H1 (cell line): ENCODE measurements around the gene TMEM63C. TPM values are rescaled to one million over a fixed set of nuclear protein-coding genes. Genes with fewer than 3 reads are reported as not detected.
A peak's percentile ranks its signal among the peaks of the same experiment; 100 is the strongest.

Source experiments
- CTCF ChIA-PET: fragments of 300-600 bp; sonication (Branson Sonifier 250); formaldehyde crosslinking; loops from one replicate; lab custom pipeline; 2021; ENCODE audit not compliant: partially characterized antibody; lab: Charles Lee
- POLR2A ChIA-PET: fragments of 300-600 bp; sonication (Branson Sonifier 250); formaldehyde crosslinking; loops from one replicate; lab custom pipeline; 2021; ENCODE audit warnings: inconsistent platforms; ENCODE audit not compliant: partially characterized antibody; lab: Charles Lee
- DNase-seq, 2 experiments: peaks; one replicate each; pipeline versions ENCODE4 v3.0.0 to v3.0.0-alpha.2; 2010 to 2022; ENCODE audit warnings: low spot score in 2 of 2, low read depth in 1 of 2, mixed read lengths in 1 of 2
- FAIRE-seq: peaks from 2 replicates; lab custom pipeline; 2011; peaks lifted over from hg19 to GRCh38; lab: Jason Lieb, UNC
- H2AFZ ChIP-seq: 2 replicates; pipeline ENCODE4 v1.8.1; 2012; ENCODE audit warnings: low read length, inconsistent platforms
- H2AK5ac ChIP-seq: 2 replicates; pipeline ENCODE4 v1.6.1; 2013; ENCODE audit warnings: low read depth, low read length
- H2BK120ac ChIP-seq: replicated peaks from 2 replicates; pipeline ENCODE3; 2013; ENCODE audit warnings: low read depth, low read length, inconsistent platforms
- H2BK12ac ChIP-seq: 2 replicates; pipeline ENCODE4 v1.6.1; 2013; ENCODE audit warnings: low read depth, low read length
- H2BK15ac ChIP-seq: 2 replicates; pipeline ENCODE4 v1.6.1; 2013; ENCODE audit warnings: low read length
- H2BK20ac ChIP-seq: 2 replicates; pipeline ENCODE4 v1.6.1; 2013; ENCODE audit warnings: low read length
- H2BK5ac ChIP-seq: 2 replicates; pipeline ENCODE4 v1.6.1; 2013; ENCODE audit warnings: low read depth, low read length
- H3K14ac ChIP-seq: 2 replicates; pipeline ENCODE4 v1.6.1; 2013; ENCODE audit warnings: inconsistent platforms; ENCODE audit not compliant: insufficient read length
- H3K18ac ChIP-seq: 2 replicates; pipeline ENCODE4 v1.6.1; 2013; ENCODE audit warnings: low read length; ENCODE audit errors: extremely low read depth
- H3K23ac ChIP-seq: 2 replicates; pipeline ENCODE4 v1.6.1; 2013; ENCODE audit warnings: inconsistent platforms; ENCODE audit not compliant: insufficient read length
- H3K23me2 ChIP-seq: 2 replicates; pipeline ENCODE4 v1.6.1; 2013; ENCODE audit warnings: low read depth, low read length
- H3K27ac ChIP-seq: 2 replicates; pipeline ENCODE4 v1.6.1; 2011; ENCODE audit warnings: low read depth, low read length, inconsistent platforms
- H3K27me3 ChIP-seq, 4 experiments: replicated peaks in 1 of 4; 1 replicate in 1 of 4; 2 replicates in 3 of 4; pipeline versions ENCODE4 v1.6.1 to v1.8.1; 2011 to 2013; ENCODE audit warnings: low read length in 3 of 4, mild to moderate bottlenecking in 3 of 4, inconsistent platforms in 2 of 4, mixed read lengths in 2 of 4, moderate library complexity in 1 of 4; ENCODE audit not compliant: control insufficient read depth in 3 of 4, insufficient read depth in 3 of 4; ENCODE audit errors: extremely low read depth in 1 of 4
- H3K36me3 ChIP-seq, 4 experiments: 2 replicates each; pipeline versions ENCODE4 v1.6.1 to v1.8.1; 2011 to 2013; ENCODE audit warnings: mild to moderate bottlenecking in 4 of 4, low read length in 3 of 4, moderate library complexity in 2 of 4, control low read depth in 1 of 4, inconsistent platforms in 1 of 4; ENCODE audit not compliant: insufficient read depth in 4 of 4, control insufficient read depth in 2 of 4
- H3K4ac ChIP-seq: replicated peaks from 2 replicates; pipeline ENCODE3; 2013; ENCODE audit warnings: low read length, low read depth, mixed read lengths, inconsistent platforms; ENCODE audit not compliant: insufficient read length
- H3K4me1 ChIP-seq, 4 experiments: replicated peaks in 1 of 4; 1 replicate in 1 of 4; 2 replicates in 3 of 4; pipeline versions ENCODE4 v1.6.1 to v1.8.1; 2011 to 2013; ENCODE audit warnings: low read length in 3 of 4, inconsistent platforms in 2 of 4, mixed read lengths in 1 of 4; ENCODE audit not compliant: insufficient read depth in 4 of 4, control insufficient read depth in 3 of 4
- H3K4me2 ChIP-seq, 2 experiments: 2 replicates each; pipeline versions ENCODE4 v1.6.1 to v1.8.1; 2011 to 2013; ENCODE audit warnings: low read depth in 2 of 2, low read length in 2 of 2, control low read depth in 1 of 2, inconsistent platforms in 1 of 2, mild to moderate bottlenecking in 1 of 2; ENCODE audit not compliant: insufficient read depth in 1 of 2
- H3K4me3 ChIP-seq, 4 experiments: fragments of 200-600, 300-600 bp in 1 of 4; sonication (generic), shearing (Covaris generic), sonication (Bioruptor Twin) in 1 of 4; 2 replicates each; pipeline versions ENCODE4 v1.5.1 to v1.8.1; 2011 to 2016; ENCODE audit warnings: low read length in 4 of 4, low read depth in 3 of 4, control low read depth in 2 of 4, inconsistent platforms in 2 of 4, mild to moderate bottlenecking in 2 of 4, mixed read lengths in 1 of 4, moderate library complexity in 1 of 4; ENCODE audit not compliant: insufficient read depth in 2 of 4; ENCODE audit errors: extremely low read depth in 1 of 4
- H3K56ac ChIP-seq: replicated peaks from 2 replicates; pipeline ENCODE3; 2013; ENCODE audit warnings: low read depth, mild to moderate bottlenecking, mixed read lengths, low read length, inconsistent platforms; ENCODE audit not compliant: insufficient read length
- H3K79me1 ChIP-seq: 2 replicates; pipeline ENCODE4 v1.6.1; 2013; ENCODE audit warnings: low read depth, low read length, control low read depth
- H3K79me2 ChIP-seq, 2 experiments: 2 replicates each; pipeline versions ENCODE4 v1.6.1 to v1.8.1; 2012 to 2013; ENCODE audit warnings: low read length in 2 of 2, mild to moderate bottlenecking in 2 of 2, inconsistent platforms in 1 of 2; ENCODE audit not compliant: insufficient read depth in 2 of 2, control insufficient read depth in 1 of 2
- H3K9ac ChIP-seq, 4 experiments: replicated peaks in 1 of 4; 1 replicate in 1 of 4; 2 replicates in 3 of 4; pipeline versions ENCODE4 v1.6.1 to v1.8.1; 2011 to 2013; ENCODE audit warnings: low read depth in 3 of 4, low read length in 3 of 4, control low read depth in 2 of 4, mild to moderate bottlenecking in 2 of 4, moderate library complexity in 2 of 4, inconsistent platforms in 1 of 4; ENCODE audit errors: extremely low read depth in 1 of 4
- H3K9me3 ChIP-seq, 2 experiments: 2 replicates each; pipeline versions ENCODE4 v1.6.1 to v1.8.1; 2012 to 2013; ENCODE audit warnings: mild to moderate bottlenecking in 2 of 2, moderate library complexity in 2 of 2, control low read depth in 1 of 2, inconsistent platforms in 1 of 2, low read depth in 1 of 2, low read length in 1 of 2, mixed read lengths in 1 of 2; ENCODE audit not compliant: insufficient read depth in 2 of 2
- H4K20me1 ChIP-seq, 2 experiments: replicated peaks in 1 of 2; 2 replicates each; pipeline versions ENCODE3 to v1.8.1; 2011 to 2013; ENCODE audit warnings: inconsistent platforms in 2 of 2, low read length in 2 of 2, mild to moderate bottlenecking in 1 of 2; ENCODE audit not compliant: insufficient read depth in 2 of 2, control insufficient read depth in 1 of 2
- H4K5ac ChIP-seq: 2 replicates; pipeline ENCODE4 v1.6.1; 2013; ENCODE audit warnings: low read length, low read depth, mixed read lengths, inconsistent platforms; ENCODE audit not compliant: insufficient read length
- H4K8ac ChIP-seq: 2 replicates; pipeline ENCODE4 v1.8.0; 2013; ENCODE audit warnings: mild to moderate bottlenecking, moderate library complexity, low read length, inconsistent platforms; ENCODE audit not compliant: insufficient read depth; ENCODE audit errors: extremely low read depth
- H4K91ac ChIP-seq: replicated peaks from 2 replicates; pipeline ENCODE3; 2013; ENCODE audit warnings: low read length, mixed read lengths, inconsistent platforms; ENCODE audit not compliant: insufficient read length
- RNF2 ChIP-seq: fragments of 200-900, 300-1000 bp; sonication (generic); IDR thresholded peaks from 2 replicates; pipeline ENCODE4 v1.7.1; 2016; ENCODE audit warnings: borderline replicate concordance, low read depth, mild to moderate bottlenecking, antibody characterized with exemption, low read length; ENCODE audit not compliant: poor library complexity, severe bottlenecking; ENCODE audit errors: missing control alignments
- SP1 ChIP-seq: IDR thresholded peaks from 2 replicates; pipeline ENCODE4 v1.6.1; 2011; ENCODE audit warnings: low read depth, low read length
- YY1 ChIP-seq: IDR thresholded peaks from 2 replicates; pipeline ENCODE4 v1.6.1; 2011; ENCODE audit warnings: low read depth, mild to moderate bottlenecking, low read length
- WGBS, 2 experiments: shearing (Covaris generic) in 1 of 2; methylation state at CpG; one replicate each; pipeline versions ENCODE4 v1.1.6 to v1.1.7; 2013 to 2015; ENCODE audit warnings: low lambda C conversion rate in 2 of 2, mixed read lengths in 2 of 2, inconsistent platforms in 1 of 2, low coverage in 1 of 2, missing lambda C conversion rate in 1 of 2; ENCODE audit not compliant: insufficient replicate concordance in 2 of 2, insufficient coverage in 1 of 2, insufficient read length in 1 of 2; ENCODE audit errors: extremely low coverage in 1 of 2, missing lambda C conversion rate in 1 of 2; 5-methylcytosine and 5-hydroxymethylcytosine counted together
- polyA plus RNA-seq, 7 experiments: library from polyadenylated mRNA; depleted of rRNA in 3 of 7; stranded (reverse) in 5 of 7; unstranded in 2 of 7; fragments of >200 nt in 5 of 7; fragments of 200-250 nt in 2 of 7; gene quantifications; 1 replicate in 5 of 7; 2 replicates in 1 of 7; 4 replicates in 1 of 7; pipeline versions ENCODE4 v1.2.1 to v1.2.3, GENCODE V29; 2011 to 2013; ENCODE audit warnings: missing spikeins in 2 of 7, mixed read lengths in 2 of 7
- total RNA-seq: library from RNA; stranded (reverse); fragmentation: NEBNext Ultra II Directional; extraction: Animal tissue kit (Norgen Biotek cat#: 25700); gene quantifications from 2 replicates; pipeline ENCODE4 v1.2.1, GENCODE V29; 2021

The TMEM63C gene
- total and polyA plus RNA-seq, 2 of the 8 experiments (the other 6 are each of a cell fraction or from before 2014, with no cell fraction given): 3.0 to 7.6 TPM

DNA sequence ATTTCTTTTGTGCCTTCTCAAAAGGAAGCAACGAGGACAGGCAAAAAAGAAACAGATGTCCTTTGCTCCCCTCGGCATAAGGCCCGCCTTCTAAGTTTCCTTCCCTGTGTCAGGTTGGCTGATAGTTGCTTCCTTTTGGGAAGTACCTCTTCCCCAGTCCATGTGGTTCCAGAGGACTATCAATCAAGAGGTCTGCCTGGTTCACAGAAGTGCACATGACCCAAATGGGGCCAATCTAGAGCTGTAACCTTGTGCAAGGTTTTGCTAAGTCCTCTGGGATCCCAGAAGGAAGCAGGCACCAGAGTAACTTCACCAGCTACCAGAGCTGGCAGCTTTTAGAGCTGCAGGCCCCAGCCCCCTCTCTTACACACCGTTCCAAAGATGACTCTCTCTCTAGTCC is 42.6 kb downstream of the TMEM63C start:
- WGBS, 2 experiments: 84% methylated on average over 4 of the region's 4 CpGs; no CpG with 5 or more reads in 1 of the 2 experiments

More for the DNA sequence above, 42.6 kb downstream of the TMEM63C start:
- Histone ChIP-seq H2AFZ (no peak overlapping the region), H2BK12ac (0 out of 2 replicates have a peak overlapping the region, but pooled peaks have one; percentile 78), H4K8ac (no peak overlapping the region), H3K23ac (no peak overlapping the region), H3K18ac (0 out of 2 replicates have a peak overlapping the region, but pooled peaks have one; percentile 40), H3K23me2 (0 out of 2 replicates have a peak, but pooled peaks cover 2% of the 10 kb centered on the region), H3K9me3 (no peaks in the 10 kb centered on the region), H3K4ac (peak overlapping the region; percentile 19), H3K79me1 (no peaks in the 10 kb centered on the region), H3K36me3 (no peaks in the 10 kb centered on the region), H2BK5ac (0 out of 2 replicates have a peak overlapping the region, but pooled peaks have one; percentile 13), H4K5ac (no peak overlapping the region), H3K56ac (no peak overlapping the region), H3K27ac (no peak overlapping the region), H2AK5ac (no peak overlapping the region), H3K4me2 (no peak overlapping the region), H3K79me2 (no peaks in the 10 kb centered on the region), H3K4me3 (no peak overlapping the region), H3K14ac (no peak overlapping the region), H3K4me1 (peaks cover 18 to 41% (median 25%) of the 10 kb centered on the region in 4 experiments), H2BK15ac (peak overlapping the region; percentile 75; the same call in 1 of the 2 replicates), H4K20me1 (no peaks in the 10 kb centered on the region), H2BK20ac (peak overlapping the region; percentile 43; the same call in 1 of the 2 replicates), H3K9ac (no peak overlapping the region), H2BK120ac (no peak overlapping the region), H3K27me3 (no peaks in the 10 kb centered on the region), H4K91ac (no peak overlapping the region)
- no peak for DNase-seq
- POLR2A ChIA-PET: interaction anchor here (1.4 to 1.9 kb wide), 2 partner anchors 9 to 15 kb away, joined by 3 to 5 read pairs; no protein-coding TSS in a partner anchor
- no peak for TF ChIP-seq YY1
- no peak for TF ChIP-seq SP1
- TF ChIP-seq RNF2: no peak
- FAIRE-seq: no peak
- CTCF ChIA-PET: interaction anchor here (1.1 to 7.4 kb wide), 9 partner anchors 11 to 351 kb away, joined by 3 to 75 read pairs (median 7); partner anchors contain the start of gene TMEM63C
